NB4 (cell line): ENCODE measurements around the gene MS4A4A.

Experiments used
- POLR2A ChIP-seq: IDR thresholded peaks from 2 replicates; pipeline ENCODE4 v1.6.1; 2011; ENCODE audit warnings: mild to moderate bottlenecking; ENCODE audit not compliant: insufficient read length; ENCODE audit errors: extremely low read depth
- TF ChIP-seq, protein P1 (sequence below): IDR thresholded peaks from one replicate; pipeline ENCODE4 v1.5.1; 2012; ENCODE audit warnings: low read depth, low read length

DNA sequence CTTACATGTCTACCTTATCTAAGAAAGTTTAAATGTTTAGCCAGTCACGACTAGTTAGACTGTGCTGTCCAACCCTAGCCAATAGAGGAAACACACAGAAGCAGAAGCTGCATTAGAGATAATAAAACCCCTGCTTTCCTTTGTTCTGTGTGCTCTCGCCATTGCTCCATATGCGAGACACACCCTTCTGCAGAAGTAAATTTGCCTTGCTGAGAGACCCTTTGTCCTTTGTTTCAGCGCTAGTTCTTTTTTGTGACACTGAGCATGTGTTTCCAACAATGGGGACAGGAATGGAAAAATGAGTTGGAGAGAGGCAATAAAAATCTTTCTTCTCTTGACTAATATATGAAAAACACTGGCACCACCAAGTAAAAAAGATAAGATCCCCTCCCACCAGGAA lies 19.5 kb upstream of the MS4A4A start:
- TF ChIP-seq, protein P1, sequence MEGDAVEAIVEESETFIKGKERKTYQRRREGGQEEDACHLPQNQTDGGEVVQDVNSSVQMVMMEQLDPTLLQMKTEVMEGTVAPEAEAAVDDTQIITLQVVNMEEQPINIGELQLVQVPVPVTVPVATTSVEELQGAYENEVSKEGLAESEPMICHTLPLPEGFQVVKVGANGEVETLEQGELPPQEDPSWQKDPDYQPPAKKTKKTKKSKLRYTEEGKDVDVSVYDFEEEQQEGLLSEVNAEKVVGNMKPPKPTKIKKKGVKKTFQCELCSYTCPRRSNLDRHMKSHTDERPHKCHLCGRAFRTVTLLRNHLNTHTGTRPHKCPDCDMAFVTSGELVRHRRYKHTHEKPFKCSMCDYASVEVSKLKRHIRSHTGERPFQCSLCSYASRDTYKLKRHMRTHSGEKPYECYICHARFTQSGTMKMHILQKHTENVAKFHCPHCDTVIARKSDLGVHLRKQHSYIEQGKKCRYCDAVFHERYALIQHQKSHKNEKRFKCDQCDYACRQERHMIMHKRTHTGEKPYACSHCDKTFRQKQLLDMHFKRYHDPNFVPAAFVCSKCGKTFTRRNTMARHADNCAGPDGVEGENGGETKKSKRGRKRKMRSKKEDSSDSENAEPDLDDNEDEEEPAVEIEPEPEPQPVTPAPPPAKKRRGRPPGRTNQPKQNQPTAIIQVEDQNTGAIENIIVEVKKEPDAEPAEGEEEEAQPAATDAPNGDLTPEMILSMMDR = no peak
- TF ChIP-seq POLR2A = no peak
